ENCODE measurements around the gene SLC8A1. TPM values are rescaled to one million over a fixed set of nuclear protein-coding genes. Genes with fewer than 3 reads are reported as not detected.

SLC8A1 gene
- total RNA-seq, 1 donor from 2014 or later: 2.9 TPM

DNA sequence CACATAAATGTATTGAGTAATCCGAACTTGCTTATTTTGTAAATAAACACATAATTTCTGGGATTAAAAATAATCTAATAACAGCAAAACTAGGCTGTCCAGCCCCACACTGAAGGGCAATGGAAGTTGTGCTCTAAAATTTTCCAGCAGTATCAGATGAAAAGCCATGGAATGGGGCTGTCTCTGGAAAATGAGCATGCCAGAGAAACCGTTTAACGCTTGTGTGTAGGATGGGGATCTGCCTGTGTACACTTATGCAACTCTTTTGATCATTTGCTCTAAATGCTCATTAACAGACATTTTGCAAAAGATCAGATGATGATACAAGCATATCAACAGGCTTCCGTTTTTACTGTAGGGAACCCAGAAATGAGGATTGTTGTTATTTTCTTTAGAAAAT lies 177.6 kb downstream of the SLC8A1 start:
- Mint-ChIP-seq H3K36me3 (ENCODE audit: low read depth) (no peaks in the 10 kb centered on the region), H3K27ac (no peak overlapping the region), H3K9me3 (no peaks in the 10 kb centered on the region), H3K4me3 (no peak overlapping the region), H3K27me3 (ENCODE audit: insufficient read depth) (no peaks in the 10 kb centered on the region), H3K4me1 (ENCODE audit: low read depth) (no peaks in the 10 kb centered on the region)
- DNase-seq (ENCODE audit: low spot score): no peak
- intact Hi-C loops (cut with micrococcal nuclease): no loop called here

DNA sequence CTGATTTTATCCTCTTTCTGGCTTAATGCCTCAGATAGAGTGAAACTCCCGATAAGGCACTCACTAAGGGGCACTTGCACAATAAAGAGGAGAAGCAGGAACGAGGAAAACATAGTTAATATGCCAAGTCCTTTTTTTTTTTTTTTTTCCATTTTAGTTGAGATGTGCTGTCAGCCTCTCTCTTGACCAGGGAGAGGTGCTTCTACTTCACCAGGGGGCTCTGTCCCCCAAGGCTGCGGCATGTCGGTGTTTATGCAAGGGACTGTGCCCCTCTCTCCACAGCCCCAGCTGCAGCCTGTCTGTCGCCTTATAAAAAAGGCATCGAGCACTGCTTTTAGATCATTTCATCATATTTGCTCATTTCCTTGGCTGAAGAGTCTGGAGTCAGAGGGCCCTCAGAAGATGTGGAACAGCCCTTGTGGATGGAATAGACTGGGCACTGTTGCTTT lies 178.1 kb downstream of the SLC8A1 start:
- no peaks in the 10 kb centered on the region for H3K9me3 Mint-ChIP-seq
- intact Hi-C loops (cut with micrococcal nuclease): no loop called here
- no peak overlapping the region for H3K27ac Mint-ChIP-seq

DNA sequence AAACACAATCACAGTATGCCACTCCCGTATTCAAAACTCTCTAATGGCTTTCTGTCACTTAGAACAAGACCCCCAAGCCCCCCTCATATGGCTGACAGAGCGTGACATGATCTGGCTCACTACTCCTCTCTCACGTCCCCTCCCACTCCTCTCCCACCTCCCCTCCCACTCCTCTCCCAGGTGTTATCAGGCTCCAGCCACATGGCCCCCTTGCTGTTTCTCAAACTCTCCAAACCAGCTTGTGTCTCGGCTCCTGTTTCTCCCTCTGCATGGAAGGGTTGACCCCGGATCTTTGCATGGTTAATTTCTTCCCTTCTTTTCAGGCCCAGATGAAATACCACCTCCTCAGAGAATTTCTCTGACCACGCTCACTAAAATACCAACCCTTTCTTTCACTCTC lies 180.8 kb downstream of the SLC8A1 start:
- no peak overlapping the region for H3K4me3 Mint-ChIP-seq
- intact Hi-C loops (cut with micrococcal nuclease): no loop called here
- no peak for DNase-seq (ENCODE audit: low spot score)
- no peaks in the 10 kb centered on the region for H3K9me3 Mint-ChIP-seq
- no peaks in the 10 kb centered on the region for H3K36me3 Mint-ChIP-seq (ENCODE audit: low read depth)
- H3K4me1 Mint-ChIP-seq (ENCODE audit: low read depth): no peaks in the 10 kb centered on the region
- no peak overlapping the region for H3K27ac Mint-ChIP-seq
- no peaks in the 10 kb centered on the region for H3K27me3 Mint-ChIP-seq (ENCODE audit: insufficient read depth)

More for the DNA sequence above, 178.1 kb downstream of the SLC8A1 start:
- Mint-ChIP-seq H3K36me3 (ENCODE audit: low read depth) (no peaks in the 10 kb centered on the region), H3K27me3 (ENCODE audit: insufficient read depth) (no peaks in the 10 kb centered on the region), H3K4me1 (ENCODE audit: low read depth) (no peaks in the 10 kb centered on the region), H3K4me3 (no peak overlapping the region)
- DNase-seq (ENCODE audit: low spot score): no peak

DNA sequence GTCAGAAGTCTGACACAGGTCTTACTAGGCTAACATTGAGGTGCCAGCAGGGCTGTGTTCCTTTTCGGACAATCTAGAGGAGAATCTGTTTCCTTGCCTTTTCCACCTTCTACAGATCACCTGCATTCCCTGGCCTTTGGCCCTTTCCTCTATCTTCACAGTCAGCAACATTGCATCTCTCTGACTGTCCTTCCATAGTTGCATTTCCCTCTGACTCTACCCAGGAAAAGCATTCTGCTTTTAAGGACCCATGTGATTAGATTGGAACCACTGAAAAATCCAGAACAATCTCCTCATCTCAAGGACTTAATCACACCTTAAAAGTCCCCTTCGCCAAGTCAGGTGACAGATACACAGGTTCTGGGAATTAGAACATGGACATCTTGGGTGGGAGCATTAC lies 181.5 kb downstream of the SLC8A1 start:
- no peak overlapping the region for H3K4me3 Mint-ChIP-seq
- intact Hi-C loops (cut with micrococcal nuclease): no loop called here
- no peak overlapping the region for H3K27ac Mint-ChIP-seq
- no peak for DNase-seq (ENCODE audit: low spot score)
- H3K4me1 Mint-ChIP-seq (ENCODE audit: low read depth): no peaks in the 10 kb centered on the region
- no peaks in the 10 kb centered on the region for H3K36me3 Mint-ChIP-seq (ENCODE audit: low read depth)
- H3K9me3 Mint-ChIP-seq: no peaks in the 10 kb centered on the region
- no peaks in the 10 kb centered on the region for H3K27me3 Mint-ChIP-seq (ENCODE audit: insufficient read depth)

DNA sequence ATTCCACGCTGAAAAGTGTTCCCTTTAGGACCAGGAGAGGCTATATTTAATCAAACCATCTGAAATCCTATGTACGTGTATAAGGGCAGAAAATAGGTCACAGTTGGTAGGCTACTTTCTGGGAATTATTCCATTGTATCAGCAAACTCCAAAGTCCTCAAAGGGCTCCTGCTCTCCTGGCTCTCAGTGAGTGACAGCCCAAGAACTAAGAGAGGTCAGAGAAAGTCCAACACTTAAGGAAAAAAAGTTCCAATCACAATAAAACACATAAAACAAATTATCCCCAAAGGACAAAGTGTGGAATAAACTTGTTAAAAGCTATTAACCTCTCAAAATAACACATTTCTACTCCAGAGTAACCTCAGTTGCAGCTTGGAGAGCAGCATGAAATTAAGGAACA lies 183.3 kb downstream of the SLC8A1 start:
- no peak for DNase-seq (ENCODE audit: low spot score)
- Mint-ChIP-seq H3K9me3 (no peaks in the 10 kb centered on the region), H3K27ac (no peak overlapping the region), H3K36me3 (ENCODE audit: low read depth) (no peaks in the 10 kb centered on the region), H3K27me3 (ENCODE audit: insufficient read depth) (no peaks in the 10 kb centered on the region), H3K4me3 (no peak overlapping the region), H3K4me1 (ENCODE audit: low read depth) (no peaks in the 10 kb centered on the region)
- intact Hi-C loops (cut with micrococcal nuclease): no loop called here

DNA sequence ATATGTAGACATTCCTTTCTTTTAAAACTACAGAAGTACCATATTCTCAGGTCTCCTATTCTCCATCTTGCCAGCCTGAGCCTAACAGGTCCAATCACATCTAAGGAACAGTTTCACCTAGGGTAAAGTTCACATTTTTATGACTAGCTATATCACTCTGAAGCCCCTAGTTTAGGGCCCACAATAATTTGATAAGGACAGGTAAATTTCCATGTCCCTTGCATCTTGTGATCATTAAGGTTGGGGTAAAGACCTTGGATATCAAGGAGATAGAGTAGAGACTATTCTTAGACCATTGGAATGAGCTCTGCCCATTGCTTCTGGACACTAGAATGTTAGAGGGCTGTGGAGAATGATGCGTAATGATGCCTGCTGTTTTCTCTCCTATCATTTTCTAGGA lies 185.7 kb downstream of the SLC8A1 start:
- H3K36me3 Mint-ChIP-seq (ENCODE audit: low read depth): no peaks in the 10 kb centered on the region
- no peak for DNase-seq (ENCODE audit: low spot score)
- no peak overlapping the region for H3K27ac Mint-ChIP-seq
- no peaks in the 10 kb centered on the region for H3K27me3 Mint-ChIP-seq (ENCODE audit: insufficient read depth)
- intact Hi-C loops (cut with micrococcal nuclease): no loop called here
- H3K9me3 Mint-ChIP-seq: no peaks in the 10 kb centered on the region
- H3K4me3 Mint-ChIP-seq: no peak overlapping the region
- no peaks in the 10 kb centered on the region for H3K4me1 Mint-ChIP-seq (ENCODE audit: low read depth)

DNA sequence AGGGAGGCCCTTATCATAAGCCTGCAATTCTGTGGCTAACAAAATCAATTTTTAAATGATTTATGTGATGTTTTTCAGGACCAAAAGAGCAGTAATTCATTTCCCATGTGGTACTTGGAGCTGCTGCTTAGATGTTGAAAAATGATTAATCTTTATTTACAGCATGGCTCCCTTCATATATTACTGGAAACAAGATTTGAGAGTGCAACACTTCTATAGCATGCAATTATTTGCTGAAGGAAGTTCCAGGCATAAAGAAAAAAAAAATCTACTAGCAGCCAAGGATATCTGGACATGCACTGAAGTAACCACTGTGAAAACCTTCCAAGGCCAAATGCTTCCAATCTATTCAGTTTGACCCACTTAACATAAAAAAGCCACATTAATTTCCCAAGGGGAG lies 186.3 kb downstream of the SLC8A1 start:
- Mint-ChIP-seq H3K9me3 (no peaks in the 10 kb centered on the region), H3K27ac (no peak overlapping the region)

DNA sequence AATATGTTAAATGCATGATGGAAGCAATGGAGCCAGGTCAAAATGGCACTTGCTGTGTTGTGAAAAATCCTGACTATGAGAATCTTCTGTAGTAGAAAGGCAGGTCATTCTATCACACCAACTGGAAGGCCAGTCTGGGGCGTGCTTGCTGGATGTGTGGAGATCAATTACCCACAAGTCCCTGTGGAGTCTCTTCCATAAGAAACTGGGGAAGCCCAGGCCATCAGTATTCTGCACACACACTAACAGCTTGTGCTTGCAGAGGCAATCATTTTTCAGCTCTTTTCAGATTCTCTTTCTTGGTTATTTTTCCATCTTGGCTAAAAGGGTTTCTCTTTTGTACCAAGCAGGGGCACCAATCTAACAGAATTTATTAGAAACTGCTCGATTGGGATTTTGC lies 190.8 kb downstream of the SLC8A1 start:
- no peaks in the 10 kb centered on the region for H3K27me3 Mint-ChIP-seq (ENCODE audit: insufficient read depth)
- H3K4me3 Mint-ChIP-seq: no peak overlapping the region
- no peaks in the 10 kb centered on the region for H3K36me3 Mint-ChIP-seq (ENCODE audit: low read depth)
- no peak overlapping the region for H3K27ac Mint-ChIP-seq
- intact Hi-C loops (cut with micrococcal nuclease): no loop called here
- no peak for DNase-seq (ENCODE audit: low spot score)
- no peaks in the 10 kb centered on the region for H3K9me3 Mint-ChIP-seq
- no peaks in the 10 kb centered on the region for H3K4me1 Mint-ChIP-seq (ENCODE audit: low read depth)

More for the DNA sequence above, 186.3 kb downstream of the SLC8A1 start:
- Mint-ChIP-seq H3K4me3 (no peak overlapping the region), H3K4me1 (ENCODE audit: low read depth) (no peaks in the 10 kb centered on the region), H3K27me3 (ENCODE audit: insufficient read depth) (no peaks in the 10 kb centered on the region), H3K36me3 (ENCODE audit: low read depth) (no peaks in the 10 kb centered on the region)
- intact Hi-C loops (cut with micrococcal nuclease): no loop called here
- DNase-seq (ENCODE audit: low spot score): no peak

DNA sequence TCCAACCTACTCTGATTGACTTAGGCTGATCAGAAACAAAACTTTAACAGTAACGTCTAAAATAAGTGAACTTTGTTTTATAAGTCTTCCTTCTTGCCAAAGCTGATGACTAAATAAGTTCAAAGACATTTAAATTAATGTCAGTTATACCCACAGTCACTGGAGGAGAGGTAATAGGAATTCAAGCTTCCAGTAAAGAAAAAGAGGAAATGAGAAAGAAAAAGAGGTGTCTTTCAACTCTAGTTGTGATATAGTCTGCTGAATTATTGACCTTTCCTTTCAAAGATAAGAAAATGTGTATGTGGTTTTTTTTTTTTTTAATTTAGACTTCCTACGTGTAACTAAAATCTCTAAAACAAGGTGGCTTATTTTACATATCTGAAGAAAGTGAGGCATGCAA lies 191.5 kb downstream of the SLC8A1 start:
- H3K36me3 Mint-ChIP-seq (ENCODE audit: low read depth): no peaks in the 10 kb centered on the region
- H3K4me1 Mint-ChIP-seq (ENCODE audit: low read depth): no peaks in the 10 kb centered on the region
- intact Hi-C loops (cut with micrococcal nuclease): no loop called here
- no peak for DNase-seq (ENCODE audit: low spot score)
- no peaks in the 10 kb centered on the region for H3K27me3 Mint-ChIP-seq (ENCODE audit: insufficient read depth)
- no peaks in the 10 kb centered on the region for H3K9me3 Mint-ChIP-seq
- no peak overlapping the region for H3K27ac Mint-ChIP-seq
- H3K4me3 Mint-ChIP-seq: no peak overlapping the region

DNA sequence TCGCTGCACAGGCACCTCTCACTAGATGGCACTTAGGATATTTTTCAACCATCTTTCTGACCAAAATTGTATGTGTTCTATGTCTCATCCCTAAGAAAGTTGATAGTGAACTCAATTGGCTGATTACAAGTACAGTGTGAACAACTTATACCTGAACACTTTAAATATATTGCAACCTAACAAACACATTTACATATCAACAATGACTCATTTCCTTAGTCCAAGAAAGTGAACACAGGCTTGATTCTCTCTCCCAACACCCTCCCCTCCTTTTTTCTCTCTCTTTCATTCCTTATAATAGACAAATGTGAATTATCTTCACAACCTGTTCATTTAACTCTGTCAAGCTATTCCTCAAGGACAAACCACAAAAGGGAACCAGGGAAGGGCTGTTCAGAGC lies 192.0 kb downstream of the SLC8A1 start:
- Mint-ChIP-seq H3K9me3 (no peaks in the 10 kb centered on the region), H3K36me3 (ENCODE audit: low read depth) (no peaks in the 10 kb centered on the region), H3K4me1 (ENCODE audit: low read depth) (no peaks in the 10 kb centered on the region), H3K4me3 (no peak overlapping the region), H3K27ac (no peak overlapping the region), H3K27me3 (ENCODE audit: insufficient read depth) (no peaks in the 10 kb centered on the region)
- intact Hi-C loops (cut with micrococcal nuclease): no loop called here
- no peak for DNase-seq (ENCODE audit: low spot score)

DNA sequence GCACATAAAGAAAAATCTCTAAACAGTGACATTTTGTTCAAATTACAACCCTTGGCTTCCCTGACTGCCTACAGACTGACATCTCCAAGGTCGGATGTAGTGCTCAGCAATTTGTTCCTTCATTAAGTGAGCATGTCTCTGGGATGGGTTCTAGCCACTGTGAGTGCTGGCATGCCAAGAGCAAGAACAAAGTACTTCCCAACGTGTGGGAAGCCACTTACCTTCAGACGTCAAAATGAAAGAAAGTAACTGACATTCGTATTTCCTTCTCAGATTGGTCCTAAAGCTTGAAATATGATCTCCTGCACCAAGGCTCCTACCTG lies 193.8 kb downstream of the SLC8A1 start:
- no peak overlapping the region for H3K4me3 Mint-ChIP-seq
- H3K27me3 Mint-ChIP-seq (ENCODE audit: insufficient read depth): no peaks in the 10 kb centered on the region
- DNase-seq (ENCODE audit: low spot score): no peak
- no peak overlapping the region for H3K27ac Mint-ChIP-seq
- intact Hi-C loops (cut with micrococcal nuclease): no loop called here
- H3K4me1 Mint-ChIP-seq (ENCODE audit: low read depth): no peaks in the 10 kb centered on the region
- no peaks in the 10 kb centered on the region for H3K9me3 Mint-ChIP-seq
- H3K36me3 Mint-ChIP-seq (ENCODE audit: low read depth): no peaks in the 10 kb centered on the region

DNA sequence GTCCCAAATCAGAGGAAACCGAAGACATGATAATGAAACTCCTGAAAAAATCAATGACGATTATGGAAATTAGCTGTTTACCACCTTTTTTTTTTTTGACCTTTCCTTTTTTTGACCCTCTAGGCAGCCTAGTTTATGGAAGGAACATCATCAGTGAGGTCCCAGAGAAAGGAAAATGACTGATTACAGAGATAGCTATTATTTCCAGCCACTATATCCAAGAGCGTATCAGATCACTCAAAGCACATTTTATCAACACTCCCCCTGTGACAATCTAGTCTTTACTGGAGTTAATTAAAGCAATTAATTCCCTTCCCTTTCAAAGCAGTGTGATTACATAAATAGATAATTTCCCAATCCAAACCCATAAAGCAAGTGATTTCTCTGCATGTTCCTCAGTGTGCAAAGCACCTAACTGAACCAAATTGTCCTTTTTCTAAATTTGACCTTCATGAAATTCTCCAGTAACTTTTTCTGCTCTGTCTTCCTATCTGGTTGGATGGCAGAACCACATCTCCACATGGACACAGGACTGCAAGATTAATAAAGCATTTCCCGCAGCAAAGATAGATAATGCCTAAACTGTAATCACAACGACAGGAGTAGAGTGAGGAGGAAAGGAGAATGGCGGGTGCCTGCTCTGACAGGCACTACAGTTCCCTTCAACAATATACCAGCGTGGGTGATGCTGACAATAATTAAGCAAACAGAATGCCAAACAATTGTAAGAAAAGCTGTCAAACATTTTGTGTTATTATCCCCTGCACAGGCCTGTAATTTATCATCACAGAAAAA lies 194.4 kb downstream of the SLC8A1 start:
- Mint-ChIP-seq H3K36me3 (ENCODE audit: low read depth) (no peaks in the 10 kb centered on the region), H3K27ac (no peak overlapping the region), H3K4me3 (no peak overlapping the region), H3K4me1 (ENCODE audit: low read depth) (no peaks in the 10 kb centered on the region), H3K9me3 (no peaks in the 10 kb centered on the region), H3K27me3 (ENCODE audit: insufficient read depth) (no peaks in the 10 kb centered on the region)
- no peak for DNase-seq (ENCODE audit: low spot score)
- intact Hi-C loops (cut with micrococcal nuclease): no loop called here

DNA sequence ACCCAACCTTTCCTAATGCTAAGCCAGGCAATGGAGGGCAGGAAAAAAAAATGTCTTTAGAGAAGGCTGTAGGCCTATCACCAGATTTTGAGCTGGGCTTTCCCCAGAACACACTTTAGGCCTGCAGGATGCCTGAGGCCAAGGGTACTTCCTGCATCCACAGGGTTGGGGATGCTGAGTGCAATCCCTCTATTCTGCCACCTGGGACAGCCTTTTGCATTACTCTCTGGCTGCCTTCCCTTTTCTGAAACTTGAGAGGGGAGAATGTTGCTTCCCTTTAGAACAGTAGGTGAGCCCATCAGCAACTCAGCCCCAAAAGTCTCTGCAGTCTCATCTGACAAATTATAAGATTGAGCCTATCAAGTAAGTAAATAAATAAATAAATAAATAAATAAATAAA lies 195.2 kb downstream of the SLC8A1 start:
- H3K27ac Mint-ChIP-seq: no peak overlapping the region
- no peaks in the 10 kb centered on the region for H3K9me3 Mint-ChIP-seq
- H3K4me3 Mint-ChIP-seq: no peak overlapping the region
- H3K4me1 Mint-ChIP-seq (ENCODE audit: low read depth): no peaks in the 10 kb centered on the region
- no peaks in the 10 kb centered on the region for H3K36me3 Mint-ChIP-seq (ENCODE audit: low read depth)
- no peak for DNase-seq (ENCODE audit: low spot score)
- H3K27me3 Mint-ChIP-seq (ENCODE audit: insufficient read depth): no peaks in the 10 kb centered on the region
- intact Hi-C loops (cut with micrococcal nuclease): no loop called here

DNA sequence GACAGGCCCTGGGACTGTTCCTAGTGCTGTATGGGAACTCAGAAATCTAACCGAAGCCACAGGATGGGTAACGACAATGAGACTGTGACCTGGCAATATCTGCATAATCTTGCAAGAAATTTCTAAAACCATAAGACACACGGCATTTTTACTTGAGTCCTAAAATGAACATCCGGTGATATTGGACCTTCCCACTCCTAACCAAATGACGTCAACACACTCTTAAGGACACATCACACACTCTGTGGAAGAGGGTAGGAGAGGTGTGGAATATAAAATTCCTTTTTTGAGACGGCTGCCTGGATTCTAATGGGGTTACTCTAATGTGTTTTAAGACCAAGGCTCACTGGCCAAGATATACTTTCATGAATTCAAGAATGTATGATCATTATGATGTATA lies 195.9 kb downstream of the SLC8A1 start:
- no peaks in the 10 kb centered on the region for H3K4me1 Mint-ChIP-seq (ENCODE audit: low read depth)
- intact Hi-C loops (cut with micrococcal nuclease): no loop called here
- no peaks in the 10 kb centered on the region for H3K27me3 Mint-ChIP-seq (ENCODE audit: insufficient read depth)
- no peak for DNase-seq (ENCODE audit: low spot score)
- no peak overlapping the region for H3K4me3 Mint-ChIP-seq
- H3K27ac Mint-ChIP-seq: no peak overlapping the region
- H3K9me3 Mint-ChIP-seq: no peaks in the 10 kb centered on the region
- H3K36me3 Mint-ChIP-seq (ENCODE audit: low read depth): no peaks in the 10 kb centered on the region

All from activated T-helper 1 cell treated with anti-CD3 and anti-CD28 coated beads, Interleukin-12 subunit alpha, Interleukin-12 subunit beta, Interleukin-2, Interleukin-4 antibody, amounts not matched to agents 30 ng/mL and 10 ng/mL and 1 ng/mL, durations not matched to agents 14 hours and 24 hours and 36 hours (primary cell).